Duodenal mucosa (tissue), 2 donors: ENCODE results near the gene PTPRQ.

Experiments
- H3K27ac ChIP-seq: one replicate; pipeline ENCODE4 v1.7.0; 2013; ENCODE audit warnings: low read depth, low read length
- H3K27me3 ChIP-seq, 2 donors: one replicate each; pipeline ENCODE4 v1.7.0; 2013; ENCODE audit warnings: low read length in 2 of 2, control low read depth in 1 of 2; ENCODE audit not compliant: insufficient read depth in 2 of 2, control insufficient read depth in 1 of 2
- H3K36me3 ChIP-seq, 2 donors: one replicate each; pipeline ENCODE4 v1.7.0; 2013; ENCODE audit warnings: low read length in 2 of 2, control low read depth in 1 of 2; ENCODE audit not compliant: insufficient read depth in 2 of 2, control insufficient read depth in 1 of 2
- H3K4me1 ChIP-seq, 2 donors: one replicate each; pipeline ENCODE4 v1.7.0; 2013; ENCODE audit warnings: low read length in 2 of 2, control low read depth in 1 of 2; ENCODE audit not compliant: insufficient read depth in 2 of 2, control insufficient read depth in 1 of 2
- H3K4me3 ChIP-seq, 2 donors: one replicate each; pipeline ENCODE4 v1.7.0; 2013; ENCODE audit warnings: low read length in 2 of 2, low read depth in 1 of 2
- H3K9ac ChIP-seq, 2 donors: one replicate each; pipeline ENCODE4 v1.7.0; 2013; ENCODE audit warnings: low read length in 2 of 2, low read depth in 1 of 2
- H3K9me3 ChIP-seq, 2 donors: one replicate each; pipeline ENCODE4 v1.7.0; 2013; ENCODE audit warnings: low read length in 2 of 2, control low read depth in 1 of 2; ENCODE audit not compliant: control insufficient read depth in 1 of 2

The PTPRQ gene

DNA sequence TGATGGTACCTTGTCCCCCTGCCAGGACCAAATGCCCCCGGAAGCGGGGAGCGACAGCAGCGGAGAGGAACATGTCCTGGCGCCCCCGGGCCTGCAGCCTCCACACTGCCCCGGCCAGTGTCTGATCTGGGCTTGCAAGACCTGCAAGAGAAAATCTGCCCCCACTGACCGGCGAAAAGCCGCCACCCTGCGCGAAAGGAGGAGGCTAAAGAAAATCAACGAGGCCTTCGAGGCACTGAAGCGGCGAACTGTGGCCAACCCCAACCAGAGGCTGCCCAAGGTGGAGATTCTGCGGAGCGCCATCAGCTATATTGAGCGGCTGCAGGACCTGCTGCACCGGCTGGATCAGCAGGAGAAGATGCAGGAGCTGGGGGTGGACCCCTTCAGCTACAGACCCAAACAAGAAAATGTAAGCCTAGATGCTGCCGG, 263.8 kb downstream of the PTPRQ start:
- H3K36me3 ChIP-seq, result no peaks in the 10 kb centered on the region
- H3K9ac ChIP-seq, result no peak overlapping the region
- H3K4me1 ChIP-seq, result no peaks in the 10 kb centered on the region
- H3K4me3 ChIP-seq, result no peak overlapping the region
- no peaks in the 10 kb centered on the region for H3K9me3 ChIP-seq
- H3K27ac ChIP-seq, result no peak overlapping the region
- peaks cover 0 to 5% of the 10 kb centered on the region in 2 donors for H3K27me3 ChIP-seq

DNA sequence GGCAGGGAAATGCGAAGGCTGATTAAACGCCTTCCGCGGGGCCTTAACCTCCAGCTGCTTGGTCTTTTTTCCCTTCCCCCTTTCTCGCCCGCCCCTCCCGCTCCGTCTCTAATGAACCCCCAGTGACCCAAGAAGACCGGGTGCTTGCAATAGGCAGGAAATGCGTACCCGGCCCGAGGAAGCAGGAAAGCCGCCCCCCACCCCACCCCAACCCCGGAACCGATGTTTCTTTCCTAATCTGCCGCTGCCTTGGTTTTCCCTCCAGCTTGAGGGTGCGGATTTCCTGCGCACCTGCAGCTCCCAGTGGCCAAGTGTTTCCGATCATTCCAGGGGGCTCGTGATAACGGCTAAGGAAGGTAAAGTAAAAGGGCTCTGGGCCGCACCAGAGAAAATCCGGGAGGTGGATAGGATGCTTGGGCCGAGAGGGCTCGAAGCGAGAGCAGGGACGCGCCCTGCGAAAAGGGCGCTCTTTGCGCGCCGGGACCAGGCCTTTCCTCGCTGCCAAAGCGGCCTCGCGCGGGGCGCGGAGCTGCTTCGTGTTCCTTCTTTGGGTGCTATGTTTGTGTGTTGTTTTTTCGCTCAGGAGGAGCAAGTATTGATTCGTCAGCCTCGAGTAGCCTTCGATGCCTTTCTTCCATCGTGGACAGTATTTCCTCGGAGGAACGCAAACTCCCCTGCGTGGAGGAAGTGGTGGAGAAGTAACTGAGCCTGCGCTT, 264.4 kb downstream of the PTPRQ start:
- Histone ChIP-seq H3K9ac (no peak overlapping the region), H3K9me3 (no peaks in the 10 kb centered on the region), H3K27me3 (peaks cover 0 to 6% of the 10 kb centered on the region in 2 donors), H3K27ac (no peak overlapping the region), H3K36me3 (no peaks in the 10 kb centered on the region), H3K4me1 (no peaks in the 10 kb centered on the region), H3K4me3 (no peak overlapping the region)

DNA sequence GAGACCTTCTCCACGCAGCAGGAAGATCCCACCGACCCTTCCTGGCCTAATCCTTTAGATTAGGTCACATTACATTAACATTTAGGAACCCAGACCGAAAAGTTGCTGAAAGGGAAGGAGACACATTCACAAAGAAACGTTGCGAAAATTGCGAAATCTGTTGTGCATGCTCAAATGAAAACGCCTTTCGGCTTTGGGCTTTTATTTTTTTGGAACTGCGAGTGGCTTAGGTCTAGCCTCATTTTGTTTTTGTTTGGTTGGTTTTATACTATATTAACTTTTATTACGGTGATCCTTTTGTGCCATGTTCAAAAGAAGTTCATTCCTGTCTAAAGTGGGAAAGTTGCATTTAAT, 264.9 kb downstream of the PTPRQ start:
- Histone ChIP-seq H3K27me3 (peaks cover 0 to 10% of the 10 kb centered on the region in 2 donors), H3K27ac (no peak overlapping the region), H3K4me3 (no peak overlapping the region), H3K4me1 (no peaks in the 10 kb centered on the region), H3K9ac (no peak overlapping the region), H3K36me3 (no peaks in the 10 kb centered on the region), H3K9me3 (no peaks in the 10 kb centered on the region)

DNA sequence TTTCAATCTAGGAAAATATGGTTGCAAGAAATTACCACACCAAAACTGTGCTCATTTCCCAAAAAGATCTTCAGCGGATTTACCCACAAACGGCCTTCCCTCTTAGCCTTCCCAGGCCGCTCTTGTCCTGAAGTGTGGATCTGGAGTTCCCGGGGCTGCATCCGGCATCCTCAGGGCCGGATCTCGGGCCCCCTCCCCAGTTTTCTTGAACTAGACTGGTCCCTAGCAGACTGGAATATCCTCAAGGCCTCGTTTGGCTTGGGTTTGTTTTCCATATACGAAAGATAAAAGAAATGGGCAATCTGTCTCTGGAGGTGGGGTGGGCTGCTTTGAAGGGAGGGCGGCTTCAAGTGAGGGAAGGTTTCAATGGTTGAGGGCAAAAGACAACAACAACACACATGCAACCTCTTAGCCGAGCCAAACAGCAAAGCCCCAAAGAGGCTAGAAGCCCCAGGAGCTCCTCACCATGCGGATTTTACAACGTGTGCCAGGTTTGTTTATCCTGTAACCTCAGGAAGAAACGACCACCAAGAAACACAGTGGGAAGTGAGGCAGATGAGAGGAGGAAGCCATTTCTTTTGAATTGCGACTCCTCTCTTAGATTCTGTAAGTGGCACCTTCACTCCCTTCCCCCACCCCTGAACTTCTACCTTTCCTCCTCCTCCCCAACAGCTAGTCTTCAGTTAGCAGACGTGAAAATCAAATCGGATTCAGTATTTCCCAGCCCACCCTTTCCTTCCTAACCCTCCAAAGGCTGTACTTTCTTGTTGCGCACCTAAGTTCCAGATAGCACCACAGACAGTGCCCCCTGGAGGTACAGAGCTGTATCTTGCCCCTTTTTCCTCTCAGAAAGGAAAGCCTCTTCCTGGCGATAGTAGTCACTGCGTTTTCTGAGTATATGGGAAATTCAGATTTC, 266.0 kb downstream of the PTPRQ start:
- H3K36me3 ChIP-seq, result no peaks in the 10 kb centered on the region
- no peaks in the 10 kb centered on the region for H3K4me1 ChIP-seq
- no peak overlapping the region for H3K4me3 ChIP-seq
- no peak overlapping the region for H3K27ac ChIP-seq
- peaks cover 4 to 21% of the 10 kb centered on the region in 2 donors for H3K27me3 ChIP-seq
- no peaks in the 10 kb centered on the region for H3K9me3 ChIP-seq
- no peak overlapping the region for H3K9ac ChIP-seq

DNA sequence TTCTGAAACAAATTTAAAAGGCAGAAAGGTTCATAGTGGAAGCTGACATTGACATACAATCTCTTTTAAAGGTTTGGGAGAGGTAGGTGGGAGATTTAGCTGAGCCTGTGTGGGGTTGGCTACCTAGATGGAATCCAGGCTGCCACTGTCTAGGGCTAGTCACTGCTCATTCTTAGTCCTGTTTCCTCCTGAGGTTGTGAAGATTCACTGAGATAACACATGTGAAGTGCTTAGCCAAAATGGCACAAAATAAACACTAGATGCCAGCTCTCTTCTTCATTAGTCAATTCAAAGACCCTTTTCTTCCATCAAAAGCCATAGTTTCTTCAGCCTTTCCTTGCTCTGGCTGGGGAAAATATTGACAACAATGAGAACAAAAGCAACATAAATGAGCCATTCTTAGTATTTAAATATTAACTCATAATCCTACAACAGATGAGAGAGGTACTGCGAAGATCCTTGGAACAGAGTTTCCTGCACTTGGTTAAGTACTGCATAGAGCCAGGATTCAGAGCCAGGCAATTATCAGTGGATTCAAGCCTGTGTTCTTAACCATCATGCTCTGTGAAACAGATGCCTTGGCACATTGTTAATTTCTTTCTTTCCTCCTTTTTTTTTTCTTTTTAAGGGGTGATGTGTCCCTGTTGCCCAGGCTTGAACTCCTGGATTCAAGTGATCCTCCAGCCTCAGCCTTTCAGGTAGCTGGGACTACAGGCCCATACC, 266.9 kb downstream of the PTPRQ start:
- Histone ChIP-seq H3K27ac (no peak overlapping the region), H3K9me3 (no peaks in the 10 kb centered on the region), H3K4me3 (no peak overlapping the region), H3K27me3 (peaks cover 4 to 30% of the 10 kb centered on the region in 2 donors), H3K9ac (no peak overlapping the region), H3K36me3 (no peaks in the 10 kb centered on the region), H3K4me1 (no peaks in the 10 kb centered on the region)

DNA sequence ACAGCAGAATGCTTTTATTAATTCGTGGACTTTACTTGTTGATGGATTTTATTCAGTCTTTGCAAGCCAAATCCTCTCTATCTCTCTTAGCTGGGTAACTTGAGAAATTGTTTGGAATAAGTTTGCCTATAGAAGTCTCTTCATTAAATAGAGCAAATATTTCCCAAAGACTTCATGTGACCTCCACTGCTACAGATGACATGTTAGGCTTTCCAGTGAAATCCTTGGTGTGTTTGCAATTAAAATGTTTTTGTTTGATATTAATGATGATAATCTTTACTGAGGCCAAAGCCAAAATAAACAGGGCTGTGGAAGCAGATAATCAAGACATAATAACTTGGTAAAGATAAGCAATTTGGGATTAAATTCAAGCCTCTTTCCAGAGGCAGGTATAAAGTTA, 267.8 kb downstream of the PTPRQ start:
- Histone ChIP-seq H3K4me1 (no peaks in the 10 kb centered on the region), H3K27ac (no peak overlapping the region), H3K36me3 (no peaks in the 10 kb centered on the region), H3K27me3 (peaks cover 4 to 37% of the 10 kb centered on the region in 2 donors), H3K4me3 (no peak overlapping the region), H3K9ac (no peak overlapping the region), H3K9me3 (no peaks in the 10 kb centered on the region)

DNA sequence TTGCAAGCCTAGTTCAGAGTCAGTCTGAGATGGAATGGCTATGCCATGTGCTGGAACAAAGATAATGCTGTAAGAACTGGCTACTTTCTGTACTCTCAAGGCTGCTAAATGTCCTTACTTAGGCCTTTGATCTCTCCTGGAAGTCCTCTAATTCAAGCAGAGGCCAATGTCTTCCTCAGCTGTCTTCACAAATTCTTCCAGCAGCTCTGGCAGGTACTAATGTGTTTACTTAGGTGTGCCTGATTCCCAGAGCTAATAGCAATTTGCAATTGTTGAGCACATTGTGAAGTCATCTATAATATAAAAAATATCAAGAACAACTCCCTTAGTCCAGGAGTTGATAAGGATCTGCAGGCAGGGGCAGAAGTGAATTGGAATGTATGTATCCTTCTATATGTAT, 268.8 kb downstream of the PTPRQ start:
- Histone ChIP-seq H3K27ac (no peak overlapping the region), H3K27me3 (peaks cover 4 to 37% of the 10 kb centered on the region in 2 donors), H3K4me3 (no peak overlapping the region), H3K9me3 (no peaks in the 10 kb centered on the region), H3K36me3 (no peaks in the 10 kb centered on the region), H3K9ac (no peak overlapping the region), H3K4me1 (no peaks in the 10 kb centered on the region)

DNA sequence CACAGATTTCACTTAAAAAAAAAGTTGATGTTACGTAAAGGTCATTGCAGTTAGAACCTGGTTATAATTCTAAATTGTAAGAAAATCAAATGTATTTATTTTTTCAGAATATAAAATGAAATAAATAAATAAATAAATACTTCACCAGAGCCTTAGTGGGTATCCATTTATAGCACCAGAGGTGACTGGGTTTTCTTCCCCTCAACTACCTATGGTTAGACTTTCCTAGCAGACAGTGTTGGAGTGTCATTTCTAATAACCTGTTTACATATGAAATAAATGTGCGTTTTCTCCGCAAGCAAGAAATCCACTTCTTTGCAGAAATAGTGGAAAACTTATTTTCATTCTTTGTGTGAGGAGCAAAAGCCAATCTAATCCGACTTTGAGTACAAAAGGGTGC, 269.4 kb downstream of the PTPRQ start:
- Histone ChIP-seq H3K4me1 (no peaks in the 10 kb centered on the region), H3K9ac (no peak overlapping the region), H3K9me3 (no peaks in the 10 kb centered on the region), H3K36me3 (no peaks in the 10 kb centered on the region), H3K27ac (no peak overlapping the region), H3K27me3 (peaks cover 4 to 37% of the 10 kb centered on the region in 2 donors), H3K4me3 (no peak overlapping the region)

DNA sequence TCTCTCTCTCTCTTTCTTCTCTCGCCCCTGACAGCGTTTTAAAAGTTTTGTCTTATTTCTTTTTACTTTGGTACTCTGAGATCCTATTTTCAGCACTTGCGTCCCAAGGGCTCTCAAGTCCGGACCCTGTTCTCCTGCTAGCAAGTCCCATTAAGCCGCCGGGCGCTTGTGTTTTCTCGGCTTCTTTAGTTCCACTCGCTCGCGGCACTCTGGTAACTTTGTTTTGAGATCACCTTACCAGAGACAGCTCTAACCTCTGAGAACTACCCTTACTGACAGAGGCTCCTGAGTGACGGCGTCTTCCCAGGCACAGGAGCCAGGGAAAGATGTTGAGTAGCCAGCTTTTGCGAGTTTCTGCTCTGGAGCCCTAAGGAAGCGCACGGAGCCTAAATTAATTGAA, 270.0 kb downstream of the PTPRQ start:
- Histone ChIP-seq H3K4me3 (no peak overlapping the region), H3K27me3 (peaks cover 4 to 33% of the 10 kb centered on the region in 2 donors), H3K36me3 (no peaks in the 10 kb centered on the region), H3K9ac (no peak overlapping the region), H3K27ac (no peak overlapping the region), H3K4me1 (no peaks in the 10 kb centered on the region), H3K9me3 (no peaks in the 10 kb centered on the region)

DNA sequence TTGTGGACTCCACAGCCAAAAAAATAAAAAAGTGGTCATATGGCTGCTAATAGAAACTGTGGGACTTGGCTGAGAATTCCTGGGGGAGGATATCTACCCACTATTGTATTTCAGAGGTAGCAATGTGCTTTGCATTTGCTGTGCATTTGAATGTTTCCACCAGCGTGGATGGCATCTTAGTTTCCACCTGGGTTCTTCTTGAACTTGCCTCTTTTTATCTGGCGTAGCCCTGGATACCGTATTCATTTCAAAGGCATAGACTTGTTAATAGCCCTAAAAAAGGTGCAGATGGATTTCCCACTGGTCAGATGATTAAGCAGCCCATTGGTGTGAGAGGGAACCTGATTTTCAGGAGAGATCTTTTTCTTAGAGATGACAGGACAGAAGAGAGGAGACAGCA, 270.8 kb downstream of the PTPRQ start:
- Histone ChIP-seq H3K4me1 (no peaks in the 10 kb centered on the region), H3K27me3 (peaks cover 4 to 33% of the 10 kb centered on the region in 2 donors), H3K27ac (no peak overlapping the region), H3K9me3 (no peaks in the 10 kb centered on the region), H3K9ac (no peak overlapping the region), H3K4me3 (no peak overlapping the region), H3K36me3 (no peaks in the 10 kb centered on the region)
